ENCODE results near the gene KRTAP1-1. TPM values are rescaled to one million over a fixed set of nuclear protein-coding genes. Genes with fewer than 3 reads are reported as not detected.

KRTAP1-1 gene
- total and polyA plus RNA-seq, 2 of the 8 experiments (the other 6 are each of a cell fraction or from before 2014, with no cell fraction given): not detected

GRCh38 chr17:41004397-41004796 lies 36.9 kb downstream of the KRTAP1-1 start (continued):
- TF ChIP-seq SP1 (IDR thresholded peaks at IDR 0.05; ENCODE audit: low read depth, low read length): no peak
- TF ChIP-seq KDM4A (IDR thresholded peaks at IDR 0.05; ENCODE audit: low read depth, low read length, severe bottlenecking): no peak
- TF ChIP-seq CHD7 (IDR thresholded peaks at IDR 0.05; ENCODE audit: insufficient replicate concordance, low read length): no peak
- TF ChIP-seq BCL11A (IDR thresholded peaks at IDR 0.05; ENCODE audit: low read depth in 2 of 2, low read length in 2 of 2): no peak

Data from H1 (cell line).